Brain microvascular endothelial cell (primary cell): Measurements from ENCODE around the gene PPP2R2C.

Experiments used
- DNase-seq: peaks from one replicate; pipeline ENCODE4 v3.0.0-alpha.2; 2020
- H3K27ac ChIP-seq: fragments of 250-450 bp; sonication (Bioruptor Pico); 2 replicates; pipeline ENCODE4 v1.5.1; 2020; ENCODE audit warnings: mild to moderate bottlenecking, moderate library complexity
- H3K27me3 ChIP-seq: fragments of 250-450 bp; sonication (Bioruptor Pico); replicated peaks from 2 replicates; pipeline ENCODE4 v1.5.1; 2020; ENCODE audit warnings: mild to moderate bottlenecking
- H3K36me3 ChIP-seq: fragments of 250-450 bp; sonication (Bioruptor Pico); replicated peaks from 2 replicates; pipeline ENCODE4 v1.5.1; 2020; ENCODE audit warnings: mild to moderate bottlenecking
- H3K4me3 ChIP-seq: 2 replicates; pipeline ENCODE4 v1.5.1; 2011; ENCODE audit warnings: low read depth, mild to moderate bottlenecking, control low read depth, low read length, moderate library complexity
- in situ Hi-C: cut with HindIII; loops from 2 replicates; pipeline ENCODE4 v1.10.0; 2017; ENCODE audit warnings: low sequenced_read_pairs, low pct_ligation_motif_present
- TF ChIP-seq, protein P1 (sequence below): IDR thresholded peaks from 2 replicates; pipeline ENCODE4 v1.5.1; 2011; ENCODE audit warnings: low read depth, mild to moderate bottlenecking, moderate library complexity, low read length, control low read depth, inconsistent platforms; ENCODE audit errors: missing control alignments

The PPP2R2C gene

DNA sequence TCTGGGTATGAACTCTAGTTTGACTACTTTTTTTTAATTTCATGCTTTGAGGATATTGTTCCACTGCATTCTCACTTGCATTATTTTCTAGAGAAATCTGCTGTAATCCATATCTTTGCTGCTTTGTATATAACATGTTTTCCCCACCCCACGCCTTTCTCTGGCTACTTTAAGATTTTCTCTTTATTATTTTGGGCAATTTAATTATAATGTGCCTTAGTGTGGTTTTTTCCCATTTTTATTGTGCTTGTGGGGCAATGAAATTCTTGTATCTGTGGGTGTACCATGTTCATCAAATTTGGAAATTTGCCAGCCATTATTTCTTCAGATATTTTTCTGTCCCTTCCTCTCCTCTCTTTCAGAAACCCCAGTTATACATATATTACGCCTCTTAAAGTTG is 15.1 kb upstream of the PPP2R2C start:
- H3K27me3 ChIP-seq = no peaks in the 10 kb centered on the region
- TF ChIP-seq, protein P1, sequence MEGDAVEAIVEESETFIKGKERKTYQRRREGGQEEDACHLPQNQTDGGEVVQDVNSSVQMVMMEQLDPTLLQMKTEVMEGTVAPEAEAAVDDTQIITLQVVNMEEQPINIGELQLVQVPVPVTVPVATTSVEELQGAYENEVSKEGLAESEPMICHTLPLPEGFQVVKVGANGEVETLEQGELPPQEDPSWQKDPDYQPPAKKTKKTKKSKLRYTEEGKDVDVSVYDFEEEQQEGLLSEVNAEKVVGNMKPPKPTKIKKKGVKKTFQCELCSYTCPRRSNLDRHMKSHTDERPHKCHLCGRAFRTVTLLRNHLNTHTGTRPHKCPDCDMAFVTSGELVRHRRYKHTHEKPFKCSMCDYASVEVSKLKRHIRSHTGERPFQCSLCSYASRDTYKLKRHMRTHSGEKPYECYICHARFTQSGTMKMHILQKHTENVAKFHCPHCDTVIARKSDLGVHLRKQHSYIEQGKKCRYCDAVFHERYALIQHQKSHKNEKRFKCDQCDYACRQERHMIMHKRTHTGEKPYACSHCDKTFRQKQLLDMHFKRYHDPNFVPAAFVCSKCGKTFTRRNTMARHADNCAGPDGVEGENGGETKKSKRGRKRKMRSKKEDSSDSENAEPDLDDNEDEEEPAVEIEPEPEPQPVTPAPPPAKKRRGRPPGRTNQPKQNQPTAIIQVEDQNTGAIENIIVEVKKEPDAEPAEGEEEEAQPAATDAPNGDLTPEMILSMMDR = no peak
- H3K4me3 ChIP-seq = no peak overlapping the region
- no peak for DNase-seq
- in situ Hi-C loops = no loop called here
- H3K36me3 ChIP-seq = no peaks in the 10 kb centered on the region
- H3K27ac ChIP-seq = no peak overlapping the region

DNA sequence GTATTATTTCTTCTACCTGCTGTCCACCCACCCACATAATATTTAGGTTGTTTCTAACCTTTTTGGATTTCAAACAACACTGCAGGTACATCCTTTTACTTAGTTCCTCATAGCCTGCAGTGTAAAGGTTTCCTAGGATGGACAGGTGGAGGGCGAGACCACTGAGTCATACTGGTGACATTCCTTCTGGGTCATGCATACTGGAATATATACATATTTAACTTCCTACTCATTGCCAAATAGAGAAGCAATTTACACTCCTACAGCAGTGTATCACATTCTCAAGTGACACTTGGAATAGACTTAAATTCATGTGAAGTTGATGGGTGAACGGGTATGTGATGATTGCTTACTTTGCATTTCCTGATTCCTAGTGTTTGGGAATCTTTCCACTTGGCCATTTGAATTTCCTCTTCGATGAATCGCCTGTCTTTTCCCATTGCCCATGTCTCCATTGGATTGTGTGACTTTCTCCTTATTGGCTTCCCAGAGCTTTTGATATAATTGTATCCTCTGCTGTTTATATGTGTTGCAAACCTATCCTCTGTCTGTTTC is 8.2 kb upstream of the PPP2R2C start:
- H3K27me3 ChIP-seq = no peaks in the 10 kb centered on the region

DNA sequence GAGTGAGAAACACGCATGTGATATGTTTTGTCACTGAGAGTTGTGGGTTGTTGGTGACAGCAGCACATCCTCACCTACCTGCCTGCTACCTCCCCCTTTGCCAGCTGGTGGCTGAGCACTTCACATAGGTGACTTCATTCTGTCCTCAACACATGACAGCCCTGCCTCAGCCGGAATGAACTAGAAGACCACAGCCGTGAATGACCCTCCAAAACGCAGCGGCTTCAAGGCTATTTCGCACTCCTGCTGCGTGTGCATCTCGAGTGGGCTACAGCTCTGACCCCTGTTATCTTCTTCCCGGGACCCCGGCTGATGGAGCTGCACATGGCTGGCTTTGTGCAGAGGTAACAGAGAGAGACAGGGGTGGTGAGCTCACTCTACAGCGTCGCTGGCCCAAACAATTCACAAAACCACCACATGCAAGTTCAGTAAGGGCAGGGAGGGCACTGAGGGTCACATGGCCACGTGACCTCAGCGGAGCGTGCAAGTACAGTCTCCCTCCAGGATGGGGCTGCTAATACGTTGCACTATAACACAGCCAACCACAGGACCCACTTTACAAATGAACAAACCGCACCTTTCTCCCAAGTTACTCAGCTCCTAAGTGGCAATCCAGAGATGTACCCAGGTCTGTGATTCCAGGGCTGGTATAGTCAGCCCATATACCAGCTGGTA is 6.3 kb upstream of the PPP2R2C start:
- Histone ChIP-seq H3K27me3 (peaks cover 2% of the 10 kb centered on the region), H3K4me3 (no peak overlapping the region), H3K36me3 (no peaks in the 10 kb centered on the region), H3K27ac (no peak overlapping the region)
- TF ChIP-seq, protein P1 = no peak
- DNase-seq = no peak
- in situ Hi-C loops = no loop called here

More for the DNA sequence above, 8.2 kb upstream of the PPP2R2C start:
- in situ Hi-C loops = no loop called here
- TF ChIP-seq, protein P1 = no peak
- Histone ChIP-seq H3K4me3 (no peak overlapping the region), H3K27ac (no peak overlapping the region), H3K36me3 (no peaks in the 10 kb centered on the region)
- no peak for DNase-seq

DNA sequence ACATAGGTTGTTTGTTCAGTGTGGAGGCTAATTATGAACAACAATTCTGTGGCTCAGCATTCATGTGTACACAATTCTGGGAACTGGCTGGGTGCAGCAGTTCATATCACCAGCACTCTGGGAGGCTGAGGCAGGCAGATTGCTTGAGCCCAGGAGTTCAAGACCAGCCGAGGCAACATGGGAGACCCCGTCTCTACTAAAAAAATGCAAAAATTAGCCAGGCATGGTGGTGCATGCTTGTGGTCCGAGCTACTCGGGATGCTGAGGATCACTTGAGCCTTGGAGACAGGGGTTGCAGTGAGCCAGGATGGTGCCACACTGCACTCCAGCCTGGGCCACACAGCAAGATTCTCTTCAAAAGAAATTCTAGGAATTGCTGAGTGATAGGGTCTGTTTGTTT is 4.5 kb upstream of the PPP2R2C start:
- Histone ChIP-seq H3K27ac (no peak overlapping the region), H3K4me3 (no peak overlapping the region), H3K27me3 (peaks cover 12% of the 10 kb centered on the region), H3K36me3 (no peaks in the 10 kb centered on the region)
- DNase-seq = no peak
- TF ChIP-seq, protein P1 = no peak
- in situ Hi-C loops = no loop called here

DNA sequence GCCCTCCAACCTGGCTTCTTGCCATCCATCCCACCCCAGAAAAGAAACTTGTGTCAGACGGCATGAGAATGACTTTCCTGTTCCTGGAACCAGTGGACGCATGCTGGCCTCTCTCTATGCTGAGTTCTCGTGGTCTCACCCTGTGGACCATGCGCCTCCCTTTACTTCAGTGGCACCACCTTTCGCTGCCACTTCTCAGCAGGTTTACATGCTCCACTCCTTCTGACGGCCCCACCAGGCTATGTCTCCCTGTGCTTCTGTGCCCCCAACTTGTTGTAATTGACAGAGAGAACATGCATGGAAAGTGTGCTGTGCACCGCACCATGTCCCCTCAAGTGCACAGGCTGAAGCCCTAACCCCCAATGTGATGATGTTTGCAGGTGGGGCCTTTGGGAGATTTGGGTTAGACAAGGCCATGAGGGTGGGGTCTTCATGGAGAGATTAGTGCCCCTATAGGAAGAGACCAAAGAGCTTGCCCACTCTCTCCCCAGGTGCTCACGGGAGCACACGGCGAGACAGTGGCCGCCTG is 3.1 kb upstream of the PPP2R2C start:
- H3K27me3 ChIP-seq = peaks cover 24% of the 10 kb centered on the region
- no peaks in the 10 kb centered on the region for H3K36me3 ChIP-seq
- in situ Hi-C loops = no loop called here
- DNase-seq = no peak
- H3K27ac ChIP-seq = no peak overlapping the region
- TF ChIP-seq, protein P1 = no peak
- no peak overlapping the region for H3K4me3 ChIP-seq
